SK-N-SH treated with all-trans-retinoic acid at 6 μM for 48 hours (cell line): Measurements from ENCODE around the gene ABCD3.
A peak's percentile ranks its signal among the peaks of the same experiment; 100 is the strongest.
"Not testable (repeated sequence)": the region's sequence is repeated elsewhere in the genome, so short reads cannot be mapped to it uniquely, and the experiment has no call there.

Source experiments
- ATAC-seq: fragments of 200-7000 bp; cut with Tn5 transposase; 3 replicates; pipeline ENCODE4 v1.9.1; 2020; ENCODE audit warnings: mild to moderate bottlenecking, moderate library complexity
- ARNTL ChIP-seq: fragments of 450-650 bp; formaldehyde crosslinking; IDR thresholded peaks from 2 replicates; pipeline ENCODE4 v1.5.0; 2020; ENCODE audit warnings: low read depth, mild to moderate bottlenecking, moderate library complexity, borderline replicate concordance
- BACH2 ChIP-seq: fragments of 250-450 bp; sonication (Bioruptor Pico); IDR thresholded peaks from 2 replicates; pipeline ENCODE4 v1.9.0; 2021; ENCODE audit warnings: mild to moderate bottlenecking, borderline replicate concordance
- CSDC2 ChIP-seq: fragments of 250-450 bp; sonication (Bioruptor Pico); IDR thresholded peaks from 2 replicates; pipeline ENCODE4 v1.5.0; 2020; ENCODE audit warnings: mild to moderate bottlenecking, moderate library complexity
- CSRNP3 ChIP-seq: fragments of 250-450 bp; sonication (Bioruptor Pico); IDR thresholded peaks from 2 replicates; pipeline ENCODE4 v1.5.1; 2021; ENCODE audit warnings: mild to moderate bottlenecking, moderate library complexity
- ESRRG ChIP-seq: fragments of 250-450 bp; sonication (Bioruptor Pico); IDR thresholded peaks from 2 replicates; pipeline ENCODE4 v1.6.1; 2021; ENCODE audit warnings: mild to moderate bottlenecking
- GLIS3 ChIP-seq: fragments of 250-450 bp; sonication (Bioruptor Pico); IDR thresholded peaks from 2 replicates; pipeline ENCODE4 v1.5.0; 2020; ENCODE audit warnings: mild to moderate bottlenecking, moderate library complexity
- ISL1 ChIP-seq: fragments of 250-450 bp; sonication (Bioruptor Pico); IDR thresholded peaks from 2 replicates; pipeline ENCODE4 v2.1.2; 2022; ENCODE audit warnings: mild to moderate bottlenecking, moderate library complexity
- PATZ1 ChIP-seq: fragments of 250-450 bp; sonication (Bioruptor Pico); IDR thresholded peaks from 2 replicates; pipeline ENCODE4 v1.8.0; 2020; ENCODE audit warnings: mild to moderate bottlenecking, moderate library complexity, borderline replicate concordance
- PPARA ChIP-seq: fragments of 250-450 bp; sonication (Bioruptor Pico); IDR thresholded peaks from 2 replicates; pipeline ENCODE4 v1.5.0; 2020; ENCODE audit warnings: mild to moderate bottlenecking, borderline replicate concordance
- RARB ChIP-seq: fragments of 250-450 bp; sonication (Bioruptor Pico); IDR thresholded peaks from 2 replicates; pipeline ENCODE4 v1.8.0; 2021; ENCODE audit warnings: mild to moderate bottlenecking, moderate library complexity
- SNAI2 ChIP-seq: fragments of 250-450 bp; sonication (Bioruptor Pico); IDR thresholded peaks from 2 replicates; pipeline ENCODE4 v1.5.0; 2020; ENCODE audit warnings: mild to moderate bottlenecking, moderate library complexity
- TCF4 ChIP-seq: fragments of 250-450 bp; sonication (Bioruptor Pico); IDR thresholded peaks from 2 replicates; pipeline ENCODE4 v1.8.0; 2021; ENCODE audit warnings: mild to moderate bottlenecking, moderate library complexity, borderline replicate concordance
- TSHZ2 ChIP-seq: fragments of 250-450 bp; sonication (Bioruptor Pico); IDR thresholded peaks from 2 replicates; pipeline ENCODE4 v1.5.0; 2020; ENCODE audit warnings: mild to moderate bottlenecking, moderate library complexity
- ZC3H10 ChIP-seq: fragments of 250-450 bp; sonication (Bioruptor Pico); IDR thresholded peaks from 2 replicates; pipeline ENCODE4 v1.5.1; 2021; ENCODE audit warnings: mild to moderate bottlenecking, moderate library complexity
- ZFP3 ChIP-seq: fragments of 250-450 bp; sonication (Bioruptor Pico); IDR thresholded peaks from 2 replicates; pipeline ENCODE4 v1.5.0; 2020; ENCODE audit warnings: mild to moderate bottlenecking, moderate library complexity
- ZFP30 ChIP-seq: fragments of 450-650 bp; formaldehyde crosslinking; IDR thresholded peaks from 2 replicates; pipeline ENCODE4 v1.5.0; 2022; ENCODE audit warnings: mild to moderate bottlenecking, moderate library complexity
- ZNF565 ChIP-seq: fragments of 450-650 bp; formaldehyde crosslinking; conservative IDR thresholded peaks from 2 replicates; pipeline ENCODE4 v1.5.0; 2020; ENCODE audit warnings: low read depth, mild to moderate bottlenecking, moderate library complexity
- ZNF70 ChIP-seq: fragments of 450-650 bp; formaldehyde crosslinking; IDR thresholded peaks from 2 replicates; pipeline ENCODE4 v1.5.0; 2020; ENCODE audit warnings: mild to moderate bottlenecking, moderate library complexity
- ZNF8 ChIP-seq: fragments of 450-650 bp; formaldehyde crosslinking; IDR thresholded peaks from 2 replicates; pipeline ENCODE4 v1.5.0; 2020; ENCODE audit warnings: mild to moderate bottlenecking, moderate library complexity
- TF ChIP-seq, protein P1 (sequence below): fragments of 250-450 bp; sonication (Bioruptor Pico); IDR thresholded peaks from 2 replicates; pipeline ENCODE4 v1.5.1; 2020; ENCODE audit warnings: low read depth, mild to moderate bottlenecking, moderate library complexity
- TF ChIP-seq, protein P2 (sequence below): fragments of 250-450 bp; sonication (Bioruptor Pico); IDR thresholded peaks from 2 replicates; pipeline ENCODE4 v1.8.0; 2021; ENCODE audit warnings: low read depth, mild to moderate bottlenecking, moderate library complexity, borderline replicate concordance

The ABCD3 gene

GRCh38 chr1:94417978-94418663, at the start of gene ABCD3:
Gene ABCD3 (plus strand): TSS chr1:94418389. CDS start chr1:94418479, 90 bp downstream.
- TF ChIP-seq ZNF8 (peak; percentile 85), CSRNP3 (no peak), ZFP3 (peak; percentile 86)
- ATAC-seq = peak; percentile 90

- ATAC-seq = not testable (repeated sequence)
Measured at GRCh38 chr1:94372771-94373170, 45.4 kb upstream of the ABCD3 start.

GRCh38 chr1:94373311-94373710, 44.9 kb upstream of the ABCD3 start:
- ATAC-seq = not testable (repeated sequence)

GRCh38 chr1:94375666-94376065, 42.5 kb upstream of the ABCD3 start:
- ATAC-seq = not testable (repeated sequence)

DNA sequence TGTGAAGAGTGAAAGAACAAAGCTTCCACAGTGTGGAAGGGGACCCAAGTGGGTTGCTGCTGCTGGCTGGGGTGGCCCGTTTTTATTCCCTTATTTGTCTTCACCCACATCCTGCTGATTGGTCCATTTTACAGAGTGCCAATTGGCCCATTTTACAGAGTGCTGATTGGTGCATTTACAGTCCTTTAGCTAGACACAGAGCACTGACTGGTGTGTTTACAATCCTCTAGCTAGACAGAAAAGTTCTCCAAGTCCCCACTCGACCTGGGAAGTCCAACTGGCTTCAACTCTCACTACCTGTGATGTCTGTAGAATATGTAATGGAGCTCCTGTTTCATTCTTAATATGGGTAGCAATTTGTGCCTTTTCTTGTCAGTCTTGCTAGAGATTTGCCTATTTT, 39.7 kb upstream of the ABCD3 start:
- not testable (repeated sequence) for ATAC-seq

DNA sequence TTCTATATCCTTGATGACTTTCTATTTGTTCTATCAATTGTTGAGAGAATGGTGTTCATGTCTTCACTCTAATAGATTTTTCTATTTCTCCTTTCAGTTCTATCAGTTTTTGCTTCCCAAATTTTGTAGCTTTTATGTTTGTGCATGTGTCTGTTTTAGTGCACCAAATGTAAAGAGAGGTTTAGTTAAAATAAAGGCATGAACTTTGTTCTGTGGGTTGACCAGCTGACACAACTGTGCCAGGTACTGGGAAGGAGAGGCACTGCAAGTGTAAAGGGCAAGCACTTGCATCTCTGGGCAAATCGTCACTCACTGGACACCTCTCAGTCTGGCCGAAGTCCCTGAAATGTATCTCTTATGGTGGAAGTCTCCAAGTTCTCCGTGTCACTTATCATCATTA, 38.6 kb upstream of the ABCD3 start:
- no peak for ATAC-seq
- TF ChIP-seq ZNF565 (CRISPR knock-in tag) = no peak
- no peak for TF ChIP-seq ZFP3
- TF ChIP-seq RARB = no peak
- TF ChIP-seq, protein P1, sequence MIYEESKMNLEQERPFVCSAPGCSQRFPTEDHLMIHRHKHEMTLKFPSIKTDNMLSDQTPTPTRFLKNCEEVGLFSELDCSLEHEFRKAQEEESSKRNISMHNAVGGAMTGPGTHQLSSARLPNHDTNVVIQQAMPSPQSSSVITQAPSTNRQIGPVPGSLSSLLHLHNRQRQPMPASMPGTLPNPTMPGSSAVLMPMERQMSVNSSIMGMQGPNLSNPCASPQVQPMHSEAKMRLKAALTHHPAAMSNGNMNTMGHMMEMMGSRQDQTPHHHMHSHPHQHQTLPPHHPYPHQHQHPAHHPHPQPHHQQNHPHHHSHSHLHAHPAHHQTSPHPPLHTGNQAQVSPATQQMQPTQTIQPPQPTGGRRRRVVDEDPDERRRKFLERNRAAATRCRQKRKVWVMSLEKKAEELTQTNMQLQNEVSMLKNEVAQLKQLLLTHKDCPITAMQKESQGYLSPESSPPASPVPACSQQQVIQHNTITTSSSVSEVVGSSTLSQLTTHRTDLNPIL (CRISPR knock-in tag) = no peak
- TF ChIP-seq ESRRG (CRISPR knock-in tag) = no peak
- no peak for TF ChIP-seq ZC3H10 (CRISPR knock-in tag)
- TF ChIP-seq TCF4 = no peak
- TF ChIP-seq PPARA (CRISPR knock-in tag) = no peak
- TF ChIP-seq GLIS3 (CRISPR knock-in tag) = no peak
- no peak for TF ChIP-seq TSHZ2 (CRISPR knock-in tag)
- TF ChIP-seq, protein P2, sequence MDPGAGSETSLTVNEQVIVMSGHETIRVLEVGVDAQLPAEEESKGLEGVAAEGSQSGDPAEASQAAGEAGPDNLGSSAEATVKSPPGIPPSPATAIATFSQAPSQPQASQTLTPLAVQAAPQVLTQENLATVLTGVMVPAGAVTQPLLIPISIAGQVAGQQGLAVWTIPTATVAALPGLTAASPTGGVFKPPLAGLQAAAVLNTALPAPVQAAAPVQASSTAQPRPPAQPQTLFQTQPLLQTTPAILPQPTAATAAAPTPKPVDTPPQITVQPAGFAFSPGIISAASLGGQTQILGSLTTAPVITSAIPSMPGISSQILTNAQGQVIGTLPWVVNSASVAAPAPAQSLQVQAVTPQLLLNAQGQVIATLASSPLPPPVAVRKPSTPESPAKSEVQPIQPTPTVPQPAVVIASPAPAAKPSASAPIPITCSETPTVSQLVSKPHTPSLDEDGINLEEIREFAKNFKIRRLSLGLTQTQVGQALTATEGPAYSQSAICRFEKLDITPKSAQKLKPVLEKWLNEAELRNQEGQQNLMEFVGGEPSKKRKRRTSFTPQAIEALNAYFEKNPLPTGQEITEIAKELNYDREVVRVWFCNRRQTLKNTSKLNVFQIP (CRISPR knock-in tag) = no peak
- TF ChIP-seq CSDC2 (CRISPR knock-in tag) = no peak

GRCh38 chr1:94382201-94382600, 36.0 kb upstream of the ABCD3 start:
- ATAC-seq = no peak
- TF ChIP-seq ZC3H10 (CRISPR knock-in tag) (no peak), ZNF70 (no peak), ZNF565 (CRISPR knock-in tag) (no peak), CSDC2 (CRISPR knock-in tag) (no peak), PATZ1 (CRISPR knock-in tag) (no peak), ZFP30 (CRISPR knock-in tag) (no peak), ARNTL (CRISPR knock-in tag) (no peak), PPARA (CRISPR knock-in tag) (no peak), ESRRG (CRISPR knock-in tag) (no peak), ZFP3 (no peak), ISL1 (CRISPR knock-in tag) (no peak), ZNF8 (no peak), SNAI2 (CRISPR knock-in tag) (no peak), BACH2 (CRISPR knock-in tag) (no peak)
- TF ChIP-seq, protein P2 (CRISPR knock-in tag) = no peak
